A549 (cell line): Measurements from ENCODE around the gene BSPRY. TPM values are rescaled to one million over a fixed set of nuclear protein-coding genes. Genes with fewer than 3 reads are reported as not detected.

ENCODE experiments used
- ATAC-seq, 2 experiments: fragments of 200-7000 bp in 1 of 2; fragments of >200 bp in 1 of 2; cut with Nextera tagmentation in 1 of 2; cut with Tn5 transposase in 1 of 2; 3 replicates each; pipeline versions ENCODE4 v1.8.0 to v1.9.1; 2018 to 2020; ENCODE audit warnings: mild to moderate bottlenecking in 1 of 2, moderate library complexity in 1 of 2
- CTCF ChIA-PET: fragments of 300-600 bp; sonication (Branson Sonifier 250); formaldehyde crosslinking; extraction: SDS; loops from one replicate; lab custom pipeline; 2021; ENCODE audit warnings: antibody characterized with exemption, inconsistent platforms; lab: Yijun Ruan, JAX
- POLR2A ChIA-PET: fragments of 350-600 bp; formaldehyde crosslinking; extraction: SDS; loops from one replicate; lab custom pipeline; 2021; ENCODE audit warnings: antibody characterized with exemption, inconsistent platforms; lab: Yijun Ruan, JAX
- DNase-seq, 2 experiments: peaks; one replicate each; pipeline versions ENCODE4 v3.0.0 to v3.0.0-alpha.2; 2011 to 2016; ENCODE audit warnings: low read depth in 1 of 2, low spot score in 1 of 2
- FAIRE-seq: peaks from 2 replicates; lab custom pipeline; 2011; peaks lifted over from hg19 to GRCh38; lab: Jason Lieb, UNC
- H3K27ac ChIP-seq, 2 experiments: fragments of >200 bp; sonication (Bioruptor Twin); formaldehyde crosslinking; 3 replicates each; pipeline ENCODE4 v1.5.1; 2016 to 2017
- H3K4me1 ChIP-seq: fragments of >200 bp; sonication (Bioruptor Twin); formaldehyde crosslinking; 3 replicates; pipeline ENCODE4 v1.6.1; 2016
- H3K4me2 ChIP-seq: fragments of >200 bp; sonication (Bioruptor Twin); formaldehyde crosslinking; 3 replicates; pipeline ENCODE4 v1.6.1; 2016
- H3K4me3 ChIP-seq: fragments of >200 bp; sonication (Bioruptor Twin); formaldehyde crosslinking; 3 replicates; pipeline ENCODE4 v1.5.1; 2016
- H3K9me3 ChIP-seq: fragments of >200 bp; sonication (Bioruptor Twin); formaldehyde crosslinking; 3 replicates; pipeline ENCODE4 v1.6.1; 2016
- CHD4 ChIP-seq: fragments of 200-600 bp; sonication (generic); IDR thresholded peaks from 2 replicates; pipeline ENCODE4 v1.6.1; 2016; ENCODE audit warnings: antibody characterized with exemption, mild to moderate bottlenecking, borderline replicate concordance
- GATA3 ChIP-seq: IDR thresholded peaks from 2 replicates; pipeline ENCODE4 v1.6.1; 2012; ENCODE audit warnings: borderline replicate concordance
- JUN ChIP-seq, 2 experiments: fragments of >200 bp; sonication (Bioruptor Twin); formaldehyde crosslinking; IDR thresholded peaks; 2 replicates in 1 of 2; 3 replicates in 1 of 2; pipeline ENCODE4 v1.6.1; 2016 to 2017
- KDM5A ChIP-seq: fragments of 200-600 bp; sonication (generic); IDR thresholded peaks from 2 replicates; pipeline ENCODE4 v1.6.1; 2016; ENCODE audit warnings: antibody characterized with exemption, mild to moderate bottlenecking
- MAZ ChIP-seq: fragments of 150-350 bp; IDR thresholded peaks from 2 replicates; pipeline ENCODE4 v1.6.1; 2014; ENCODE audit warnings: antibody characterized with exemption, low read depth, low read length, borderline replicate concordance
- MYC ChIP-seq: IDR thresholded peaks from 2 replicates; pipeline ENCODE4 v1.6.1; 2012; ENCODE audit warnings: mild to moderate bottlenecking, inconsistent platforms, low read length, improper control_type of control experiment, borderline replicate concordance
- NR3C1 ChIP-seq: fragments of >200 bp; sonication (Bioruptor Twin); formaldehyde crosslinking; IDR thresholded peaks from 3 replicates; pipeline ENCODE4 v1.6.1; 2017
- POLR2A ChIP-seq: IDR thresholded peaks from 2 replicates; pipeline ENCODE4 v1.6.1; 2012; ENCODE audit warnings: mild to moderate bottlenecking, low read length
- RAD21 ChIP-seq, 2 experiments: fragments of >200 bp in 1 of 2; sonication (Bioruptor Twin) in 1 of 2; formaldehyde crosslinking in 1 of 2; IDR thresholded peaks in 1 of 2; conservative IDR thresholded peaks in 1 of 2; 2 replicates in 1 of 2; 3 replicates in 1 of 2; pipeline ENCODE4 v1.6.1; 2012 to 2018; ENCODE audit warnings: inconsistent platforms in 1 of 2
- RCOR1 ChIP-seq: fragments of 150-350 bp; IDR thresholded peaks from 2 replicates; pipeline ENCODE4 v1.6.1; 2014; ENCODE audit warnings: antibody characterized with exemption, low read length, low read depth
- RFX5 ChIP-seq: fragments of 450-650 bp; IDR thresholded peaks from 2 replicates; pipeline ENCODE4 v1.7.1; 2014; ENCODE audit warnings: antibody characterized with exemption, mild to moderate bottlenecking, moderate library complexity
- SMC3 ChIP-seq: fragments of >200 bp; sonication (Bioruptor Twin); formaldehyde crosslinking; IDR thresholded peaks from 3 replicates; pipeline ENCODE4 v1.6.1; 2018; ENCODE audit warnings: inconsistent platforms
- TP53 ChIP-seq: fragments of 250-450 bp; sonication (Bioruptor Pico); IDR thresholded peaks from 2 replicates; pipeline ENCODE4 v1.5.0; 2021; ENCODE audit warnings: mild to moderate bottlenecking, moderate library complexity
- ZC3H11A ChIP-seq: fragments of 450-650 bp; IDR thresholded peaks from 2 replicates; pipeline ENCODE4 v1.6.1; 2014; ENCODE audit warnings: antibody characterized with exemption, mild to moderate bottlenecking
- WGBS: methylation state at CpG from one replicate; pipeline ENCODE4 v1.1.6; 2017; ENCODE audit errors: missing lambda C conversion rate; 5-methylcytosine and 5-hydroxymethylcytosine counted together
- polyA plus RNA-seq, 4 experiments: library from polyadenylated mRNA; depleted of rRNA in 3 of 4; stranded (reverse); fragments of >200 nt; fragmentation: RNase III in 1 of 4; extraction: RNeasy Plus Mini Kit Qiagen cat#74134 plus additional on column Dnase treatment in 1 of 4; gene quantifications; 2 replicates in 3 of 4; 3 replicates in 1 of 4; pipeline ENCODE4 v1.2.3, GENCODE V29; 2011 to 2017
- TF ChIP-seq, protein P1 (sequence below): fragments of 150-350 bp; IDR thresholded peaks from 2 replicates; pipeline ENCODE4 v1.6.1; 2014; ENCODE audit warnings: low read depth, mild to moderate bottlenecking, low read length
- TF ChIP-seq, protein P2 (sequence below): fragments of >200 bp; sonication (Bioruptor Twin); formaldehyde crosslinking; IDR thresholded peaks from 3 replicates; pipeline ENCODE4 v1.5.1; 2016
- TF ChIP-seq, protein P3 (sequence below): IDR thresholded peaks from 2 replicates; pipeline ENCODE4 v1.6.1; 2012
- TF ChIP-seq, protein P4 (sequence below): fragments of 250-450 bp; sonication (Bioruptor Pico); IDR thresholded peaks from 2 replicates; pipeline ENCODE4 v1.5.0; 2020; ENCODE audit warnings: low read depth, mild to moderate bottlenecking, moderate library complexity
- TF ChIP-seq, protein P5 (sequence below): IDR thresholded peaks from 2 replicates; pipeline ENCODE4 v1.6.1; 2012; ENCODE audit warnings: low read depth, borderline replicate concordance
- TF ChIP-seq, protein P6 (sequence below): fragments of >200 bp; sonication (Bioruptor Twin); formaldehyde crosslinking; IDR thresholded peaks from 3 replicates; pipeline ENCODE4 v1.6.1; 2016

BSPRY gene
- polyA plus RNA-seq, 2 of the 4 experiments (the other 2 are of a cell fraction): 0.05 to 0.06 TPM

DNA sequence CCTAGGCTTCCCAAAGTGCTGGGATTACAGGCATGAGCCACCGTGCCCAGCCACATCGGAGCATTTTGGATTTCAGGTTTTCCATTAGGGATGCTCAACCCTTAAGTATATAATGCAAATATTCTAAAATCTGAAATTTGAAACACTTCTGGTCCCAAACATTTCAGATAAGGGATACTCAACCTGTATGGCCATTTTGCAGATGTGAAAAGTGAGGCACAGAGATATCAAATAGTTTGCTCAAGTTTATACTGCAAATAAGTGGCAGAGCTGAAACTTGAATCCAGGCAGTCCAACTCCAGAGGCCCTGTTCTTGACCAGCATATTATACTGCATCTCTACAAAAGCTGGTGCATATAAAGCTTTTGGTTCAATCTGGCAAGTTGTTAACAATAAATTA lies 11.6 kb upstream of the BSPRY start:
- ATAC-seq (no peak), FAIRE-seq (no peak), DNase-seq (no peak)
- H3K4me2 ChIP-seq: no peak overlapping the region
- H3K27ac ChIP-seq: no peak overlapping the region
- CTCF ChIA-PET: interaction anchor here (0.9 to 1.7 kb wide), 2 partner anchors 11 to 64 kb away, joined by 4 to 5 read pairs; no protein-coding TSS in a partner anchor
- 0 out of 3 replicates have a peak, but pooled peaks cover 4% of the 10 kb centered on the region for H3K4me1 ChIP-seq
- no peaks in the 10 kb centered on the region for H3K9me3 ChIP-seq
- no peak overlapping the region for H3K4me3 ChIP-seq
- WGBS: 100% methylated on average over 2 of the region's 2 CpGs
- TF ChIP-seq, protein P1, sequence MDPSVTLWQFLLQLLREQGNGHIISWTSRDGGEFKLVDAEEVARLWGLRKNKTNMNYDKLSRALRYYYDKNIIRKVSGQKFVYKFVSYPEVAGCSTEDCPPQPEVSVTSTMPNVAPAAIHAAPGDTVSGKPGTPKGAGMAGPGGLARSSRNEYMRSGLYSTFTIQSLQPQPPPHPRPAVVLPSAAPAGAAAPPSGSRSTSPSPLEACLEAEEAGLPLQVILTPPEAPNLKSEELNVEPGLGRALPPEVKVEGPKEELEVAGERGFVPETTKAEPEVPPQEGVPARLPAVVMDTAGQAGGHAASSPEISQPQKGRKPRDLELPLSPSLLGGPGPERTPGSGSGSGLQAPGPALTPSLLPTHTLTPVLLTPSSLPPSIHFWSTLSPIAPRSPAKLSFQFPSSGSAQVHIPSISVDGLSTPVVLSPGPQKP: no peak
- TF ChIP-seq RCOR1 (no peak), ZC3H11A (no peak), MAZ (no peak), JUN (IDR thresholded peaks at IDR 0.05) (no peak), RFX5 (no peak), NR3C1 (no peak)
- TF ChIP-seq, protein P2, sequence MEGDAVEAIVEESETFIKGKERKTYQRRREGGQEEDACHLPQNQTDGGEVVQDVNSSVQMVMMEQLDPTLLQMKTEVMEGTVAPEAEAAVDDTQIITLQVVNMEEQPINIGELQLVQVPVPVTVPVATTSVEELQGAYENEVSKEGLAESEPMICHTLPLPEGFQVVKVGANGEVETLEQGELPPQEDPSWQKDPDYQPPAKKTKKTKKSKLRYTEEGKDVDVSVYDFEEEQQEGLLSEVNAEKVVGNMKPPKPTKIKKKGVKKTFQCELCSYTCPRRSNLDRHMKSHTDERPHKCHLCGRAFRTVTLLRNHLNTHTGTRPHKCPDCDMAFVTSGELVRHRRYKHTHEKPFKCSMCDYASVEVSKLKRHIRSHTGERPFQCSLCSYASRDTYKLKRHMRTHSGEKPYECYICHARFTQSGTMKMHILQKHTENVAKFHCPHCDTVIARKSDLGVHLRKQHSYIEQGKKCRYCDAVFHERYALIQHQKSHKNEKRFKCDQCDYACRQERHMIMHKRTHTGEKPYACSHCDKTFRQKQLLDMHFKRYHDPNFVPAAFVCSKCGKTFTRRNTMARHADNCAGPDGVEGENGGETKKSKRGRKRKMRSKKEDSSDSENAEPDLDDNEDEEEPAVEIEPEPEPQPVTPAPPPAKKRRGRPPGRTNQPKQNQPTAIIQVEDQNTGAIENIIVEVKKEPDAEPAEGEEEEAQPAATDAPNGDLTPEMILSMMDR: no peak
- TF ChIP-seq, protein P3, sequence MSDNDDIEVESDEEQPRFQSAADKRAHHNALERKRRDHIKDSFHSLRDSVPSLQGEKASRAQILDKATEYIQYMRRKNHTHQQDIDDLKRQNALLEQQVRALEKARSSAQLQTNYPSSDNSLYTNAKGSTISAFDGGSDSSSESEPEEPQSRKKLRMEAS: no peak
- POLR2A ChIA-PET: no interaction called here

DNA sequence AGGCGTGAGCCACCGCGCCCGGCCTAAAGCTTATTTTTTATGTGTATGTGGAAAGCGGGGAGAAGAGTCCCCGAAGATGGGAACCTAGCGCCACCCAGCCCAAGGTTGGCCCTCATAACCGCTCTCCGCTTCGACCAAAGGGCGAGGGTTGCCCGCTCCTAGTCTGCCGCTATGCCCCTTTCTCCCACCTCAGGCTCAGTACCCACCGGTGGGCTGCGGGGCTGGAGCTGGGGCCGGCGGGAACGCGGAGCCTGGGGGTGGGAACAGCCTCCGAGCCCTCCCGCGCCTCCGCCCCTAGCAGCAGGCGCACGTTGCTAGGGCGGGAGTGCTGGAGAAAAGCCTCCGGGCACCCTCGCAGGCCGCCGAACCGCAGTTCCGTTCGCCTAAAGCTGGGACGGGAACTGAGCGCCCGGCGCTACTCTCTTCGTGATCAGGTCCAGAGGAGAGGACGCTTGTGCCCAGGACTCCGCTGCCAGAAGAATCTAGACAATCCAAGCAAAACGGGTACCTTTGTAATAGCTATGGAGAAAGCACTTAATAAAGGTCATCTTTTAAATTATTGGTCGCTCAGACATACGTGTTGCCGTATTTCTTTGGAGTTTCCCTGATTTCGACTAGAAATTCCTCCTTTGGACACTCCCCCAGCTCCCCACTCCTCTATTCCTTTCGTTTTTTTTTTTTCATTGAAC lies 9.2 kb upstream of the BSPRY start, which contains the start of gene WDR31:
Gene WDR31, minus strand, starts transcription at position 265 of the 689 bp plus-strand sequence. CDS start 8,253 bp downstream, outside the sequence.
- Histone ChIP-seq H3K4me2 (peak within 1 kb of the TSS; percentile 89), H3K9me3 (no peaks in the 10 kb centered on the region), H3K4me1 (0 out of 3 replicates have a peak, but pooled peaks cover 4% of the 10 kb centered on the region), H3K4me3 (peak within 1 kb of the TSS; percentile 51), H3K27ac (peak within 1 kb of the TSS; percentile 69 to 91)
- ATAC-seq: peak; percentile 99
- ChIA-PET CTCF (interaction anchor here (0.6 to 2.6 kb wide), 16 partner anchors 9 to 319 kb away, joined by 3 to 14 read pairs (median 4); partner anchors contain the start of genes ALAD, BSPRY and POLE3), POLR2A (interaction anchor here (0.5 to 1.8 kb wide), 13 partner anchors 10 to 336 kb away, joined by 3 to 29 read pairs (median 8); partner anchors contain the start of genes ALAD, BSPRY, C9orf43 and CDC26)
- WGBS: 1% methylated on average over 18 of the region's 46 CpGs
- no peak for FAIRE-seq
- peak; percentile 91 to 93 for DNase-seq
- 0 out of 2 replicates have a peak, but pooled peaks have one; percentile 44 for TF ChIP-seq GATA3
- TF ChIP-seq RFX5: peak; percentile 32
- TF ChIP-seq, protein P3: peak; percentile 96
- peak; percentile 8; the same call in 1 of the 2 replicates for TF ChIP-seq ZC3H11A
- TF ChIP-seq MYC: peak; percentile 88
- TF ChIP-seq TP53 (CRISPR knock-in tag): no peak
- peak; percentile 32; the same call in 1 of the 2 replicates for TF ChIP-seq KDM5A
- TF ChIP-seq CHD4: no peak
- peak; percentile 53 to 85; a peak in 4 of 5 replicates for TF ChIP-seq JUN (IDR thresholded peaks at IDR 0.05)
- TF ChIP-seq SMC3: 0 out of 3 replicates have a peak, but pooled peaks have one; percentile 31
- TF ChIP-seq, protein P4, sequence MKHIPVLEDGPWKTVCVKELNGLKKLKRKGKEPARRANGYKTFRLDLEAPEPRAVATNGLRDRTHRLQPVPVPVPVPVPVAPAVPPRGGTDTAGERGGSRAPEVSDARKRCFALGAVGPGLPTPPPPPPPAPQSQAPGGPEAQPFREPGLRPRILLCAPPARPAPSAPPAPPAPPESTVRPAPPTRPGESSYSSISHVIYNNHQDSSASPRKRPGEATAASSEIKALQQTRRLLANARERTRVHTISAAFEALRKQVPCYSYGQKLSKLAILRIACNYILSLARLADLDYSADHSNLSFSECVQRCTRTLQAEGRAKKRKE (CRISPR knock-in tag): no peak
- TF ChIP-seq POLR2A: peak; percentile 68
- TF ChIP-seq RAD21 (conservative IDR thresholded peaks at IDR 0.05 in 1 of 2, IDR thresholded peaks at IDR 0.05 in 1 of 2): peak; percentile 10 to 14; a peak in 2 of 5 replicates
- TF ChIP-seq, protein P5, sequence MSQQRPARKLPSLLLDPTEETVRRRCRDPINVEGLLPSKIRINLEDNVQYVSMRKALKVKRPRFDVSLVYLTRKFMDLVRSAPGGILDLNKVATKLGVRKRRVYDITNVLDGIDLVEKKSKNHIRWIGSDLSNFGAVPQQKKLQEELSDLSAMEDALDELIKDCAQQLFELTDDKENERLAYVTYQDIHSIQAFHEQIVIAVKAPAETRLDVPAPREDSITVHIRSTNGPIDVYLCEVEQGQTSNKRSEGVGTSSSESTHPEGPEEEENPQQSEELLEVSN: peak; percentile 80
- TF ChIP-seq, protein P6, sequence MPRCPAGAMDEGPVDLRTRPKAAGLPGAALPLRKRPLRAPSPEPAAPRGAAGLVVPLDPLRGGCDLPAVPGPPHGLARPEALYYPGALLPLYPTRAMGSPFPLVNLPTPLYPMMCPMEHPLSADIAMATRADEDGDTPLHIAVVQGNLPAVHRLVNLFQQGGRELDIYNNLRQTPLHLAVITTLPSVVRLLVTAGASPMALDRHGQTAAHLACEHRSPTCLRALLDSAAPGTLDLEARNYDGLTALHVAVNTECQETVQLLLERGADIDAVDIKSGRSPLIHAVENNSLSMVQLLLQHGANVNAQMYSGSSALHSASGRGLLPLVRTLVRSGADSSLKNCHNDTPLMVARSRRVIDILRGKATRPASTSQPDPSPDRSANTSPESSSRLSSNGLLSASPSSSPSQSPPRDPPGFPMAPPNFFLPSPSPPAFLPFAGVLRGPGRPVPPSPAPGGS: 0 out of 3 replicates have a peak, but pooled peaks have one; percentile 74
